DOHH2 (cell line): ENCODE results near the gene GPR65.

Experiments
- H3F3A ChIP-seq: fragments of 200-600 bp; sonication (generic), shearing (Covaris generic); 2 replicates; pipeline ENCODE4 v1.6.0; 2016; ENCODE audit warnings: antibody characterized with exemption, mild to moderate bottlenecking; ENCODE audit not compliant: control insufficient read depth, insufficient read depth
- H3K27ac ChIP-seq: fragments of 200-600 bp; sonication (generic); 2 replicates; pipeline ENCODE4 v1.5.1; 2014; ENCODE audit warnings: low read depth, mild to moderate bottlenecking, low read length, moderate library complexity
- H3K27me3 ChIP-seq: fragments of 200-600 bp; sonication (generic); 2 replicates; pipeline ENCODE4 v1.6.1; 2014; ENCODE audit warnings: mild to moderate bottlenecking, low read length, mixed read lengths; ENCODE audit not compliant: control insufficient read depth
- H3K36me3 ChIP-seq: fragments of 200-600 bp; sonication (generic); 2 replicates; pipeline ENCODE4 v1.6.1; 2014; ENCODE audit warnings: mild to moderate bottlenecking, low read length, moderate library complexity, mixed read lengths; ENCODE audit not compliant: control insufficient read depth
- H3K4me1 ChIP-seq: fragments of 200-600 bp; sonication (generic); 2 replicates; pipeline ENCODE4 v1.6.1; 2014; ENCODE audit warnings: mild to moderate bottlenecking, low read length, mixed read lengths; ENCODE audit not compliant: control insufficient read depth
- H3K4me2 ChIP-seq: fragments of 200-600 bp; sonication (generic); 2 replicates; pipeline ENCODE4 v1.6.0; 2014; ENCODE audit warnings: mild to moderate bottlenecking, low read length, moderate library complexity
- H3K4me3 ChIP-seq: fragments of 200-600 bp; sonication (generic); 2 replicates; pipeline ENCODE4 v1.5.1; 2014; ENCODE audit warnings: mild to moderate bottlenecking, low read length, mixed read lengths
- H3K79me2 ChIP-seq: fragments of 200-600 bp; sonication (generic); 2 replicates; pipeline ENCODE4 v1.6.1; 2014; ENCODE audit warnings: mild to moderate bottlenecking, low read length, mixed read lengths; ENCODE audit not compliant: control insufficient read depth
- H3K9me2 ChIP-seq: fragments of 200-600 bp; sonication (generic); replicated peaks from 2 replicates; pipeline ENCODE4 v1.6.1; 2014; ENCODE audit warnings: mild to moderate bottlenecking, low read length, mixed read lengths; ENCODE audit not compliant: control insufficient read depth
- H3K9me3 ChIP-seq: fragments of 200-600 bp; sonication (generic); 2 replicates; pipeline ENCODE4 v1.6.1; 2014; ENCODE audit warnings: antibody characterized with exemption, low read length, mixed read lengths; ENCODE audit not compliant: control insufficient read depth, insufficient read depth
- H4K20me1 ChIP-seq: fragments of 200-600 bp; sonication (generic); 2 replicates; pipeline ENCODE4 v1.6.0; 2014; ENCODE audit warnings: low read depth, mild to moderate bottlenecking, antibody characterized with exemption, low read length, moderate library complexity; ENCODE audit not compliant: control insufficient read depth, insufficient read depth
- EZH2phosphoT487 ChIP-seq: fragments of 200-600 bp; sonication (generic); IDR thresholded peaks from 2 replicates; pipeline ENCODE4 v1.6.1; 2017; ENCODE audit warnings: borderline replicate concordance, mild to moderate bottlenecking, antibody characterized with exemption, low read length, moderate library complexity, mixed read lengths
- TF ChIP-seq, protein P1 (sequence below): fragments of 200-600 bp; sonication (generic); IDR thresholded peaks from one replicate; pipeline ENCODE4 v1.5.1; 2014; ENCODE audit warnings: antibody characterized with exemption, mild to moderate bottlenecking, low read depth, low read length; ENCODE audit not compliant: poor library complexity, severe bottlenecking

Gene GPR65

DNA sequence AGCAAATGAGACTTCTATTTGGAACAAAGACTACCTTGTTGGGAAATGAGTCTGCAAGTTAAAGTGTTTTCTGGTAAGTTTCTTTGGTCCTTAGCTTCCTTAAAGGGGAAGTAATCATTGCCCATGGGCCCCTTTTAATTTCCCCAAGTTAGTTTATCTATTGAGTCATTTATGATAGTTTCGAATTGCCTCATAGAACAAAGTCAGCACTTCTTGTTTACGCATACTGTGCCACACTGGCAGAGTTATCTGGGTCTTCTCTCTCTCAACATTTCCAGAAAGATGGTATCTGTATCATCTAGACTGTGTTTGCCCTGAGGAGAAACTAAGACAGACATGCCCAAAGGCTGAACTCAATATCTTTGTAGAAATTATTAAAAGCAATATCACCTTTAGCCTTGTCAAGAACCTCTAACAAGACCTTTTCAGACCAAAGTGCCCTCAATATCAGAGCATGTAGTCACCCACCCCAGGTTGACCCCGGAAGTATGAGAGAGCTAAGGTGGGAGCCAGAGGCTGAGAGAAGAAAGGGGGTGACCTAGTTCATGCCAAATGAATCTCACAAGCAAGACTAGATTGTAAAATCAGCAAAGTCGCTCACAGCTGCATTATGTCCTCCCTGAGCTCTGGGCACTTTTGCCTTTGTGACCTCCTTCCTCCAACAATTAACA is 40.0 kb downstream of the GPR65 start:
- H3K27ac ChIP-seq: no peak overlapping the region
- TF ChIP-seq, protein P1, sequence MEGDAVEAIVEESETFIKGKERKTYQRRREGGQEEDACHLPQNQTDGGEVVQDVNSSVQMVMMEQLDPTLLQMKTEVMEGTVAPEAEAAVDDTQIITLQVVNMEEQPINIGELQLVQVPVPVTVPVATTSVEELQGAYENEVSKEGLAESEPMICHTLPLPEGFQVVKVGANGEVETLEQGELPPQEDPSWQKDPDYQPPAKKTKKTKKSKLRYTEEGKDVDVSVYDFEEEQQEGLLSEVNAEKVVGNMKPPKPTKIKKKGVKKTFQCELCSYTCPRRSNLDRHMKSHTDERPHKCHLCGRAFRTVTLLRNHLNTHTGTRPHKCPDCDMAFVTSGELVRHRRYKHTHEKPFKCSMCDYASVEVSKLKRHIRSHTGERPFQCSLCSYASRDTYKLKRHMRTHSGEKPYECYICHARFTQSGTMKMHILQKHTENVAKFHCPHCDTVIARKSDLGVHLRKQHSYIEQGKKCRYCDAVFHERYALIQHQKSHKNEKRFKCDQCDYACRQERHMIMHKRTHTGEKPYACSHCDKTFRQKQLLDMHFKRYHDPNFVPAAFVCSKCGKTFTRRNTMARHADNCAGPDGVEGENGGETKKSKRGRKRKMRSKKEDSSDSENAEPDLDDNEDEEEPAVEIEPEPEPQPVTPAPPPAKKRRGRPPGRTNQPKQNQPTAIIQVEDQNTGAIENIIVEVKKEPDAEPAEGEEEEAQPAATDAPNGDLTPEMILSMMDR: no peak
- TF ChIP-seq EZH2phosphoT487: no peak

DNA sequence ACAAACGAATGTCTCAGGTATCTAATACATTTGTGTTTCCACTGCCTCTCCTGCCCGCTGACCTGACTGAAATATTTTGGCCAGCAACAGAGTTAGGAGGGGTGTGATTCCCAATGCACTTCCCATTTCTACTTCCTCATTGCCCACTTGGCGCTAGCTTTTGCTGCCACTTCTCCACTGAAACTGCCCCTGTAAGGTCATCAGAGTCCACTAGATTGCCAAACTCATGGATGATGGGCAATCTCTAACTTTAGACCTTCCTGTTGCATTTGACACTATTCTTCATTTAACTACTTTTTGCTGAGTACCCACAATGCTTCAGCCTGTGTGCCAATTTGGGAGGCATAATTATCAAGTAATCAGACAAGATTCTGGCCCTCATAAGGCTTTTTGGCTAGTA is 40.8 kb downstream of the GPR65 start:
- no peaks in the 10 kb centered on the region for H3K36me3 ChIP-seq
- TF ChIP-seq, protein P1: no peak
- TF ChIP-seq EZH2phosphoT487: no peak

More for the DNA sequence above, 40.0 kb downstream of the GPR65 start:
- H3K9me3 ChIP-seq: no peaks in the 10 kb centered on the region
- H3K4me2 ChIP-seq: no peak overlapping the region
- H3F3A ChIP-seq: no peaks in the 10 kb centered on the region
- H3K9me2 ChIP-seq: no peaks in the 10 kb centered on the region
- no peaks in the 10 kb centered on the region for H4K20me1 ChIP-seq
- H3K27me3 ChIP-seq: no peaks in the 10 kb centered on the region
- H3K79me2 ChIP-seq: no peaks in the 10 kb centered on the region
- H3K4me1 ChIP-seq: no peaks in the 10 kb centered on the region
- H3K4me3 ChIP-seq: no peak overlapping the region
- no peaks in the 10 kb centered on the region for H3K36me3 ChIP-seq

DNA sequence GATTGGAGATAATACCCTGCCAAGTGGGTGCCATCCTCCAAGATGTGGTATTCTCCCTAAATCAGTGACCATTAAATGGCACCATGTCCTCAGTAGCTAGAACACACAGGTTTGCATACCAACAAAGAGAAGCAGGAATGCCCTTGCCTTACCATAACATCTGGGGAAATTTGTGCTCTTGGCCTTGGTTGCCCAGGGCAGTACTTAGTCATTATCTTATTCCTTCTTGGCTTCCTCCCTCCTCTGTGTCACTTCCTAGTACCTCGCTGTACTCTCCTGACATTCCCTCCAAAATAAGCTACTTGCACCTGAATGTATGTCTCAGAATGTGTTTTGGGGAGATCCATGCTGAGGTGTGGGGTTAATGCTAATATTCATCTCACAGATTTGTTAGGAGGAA is 43.4 kb downstream of the GPR65 start:
- TF ChIP-seq, protein P1: no peak
- TF ChIP-seq EZH2phosphoT487: no peak
- Histone ChIP-seq H3F3A (no peaks in the 10 kb centered on the region), H3K27ac (no peak overlapping the region), H3K9me3 (no peaks in the 10 kb centered on the region), H3K4me1 (no peaks in the 10 kb centered on the region), H3K4me2 (no peak overlapping the region), H3K27me3 (no peaks in the 10 kb centered on the region), H4K20me1 (no peaks in the 10 kb centered on the region), H3K9me2 (no peaks in the 10 kb centered on the region), H3K79me2 (no peaks in the 10 kb centered on the region), H3K36me3 (no peaks in the 10 kb centered on the region), H3K4me3 (no peak overlapping the region)

More for the DNA sequence above, 40.8 kb downstream of the GPR65 start:
- no peak overlapping the region for H3K4me2 ChIP-seq
- H3K79me2 ChIP-seq: no peaks in the 10 kb centered on the region
- no peaks in the 10 kb centered on the region for H3F3A ChIP-seq
- H3K9me2 ChIP-seq: no peaks in the 10 kb centered on the region
- H3K27me3 ChIP-seq: no peaks in the 10 kb centered on the region
- no peak overlapping the region for H3K4me3 ChIP-seq
- no peaks in the 10 kb centered on the region for H3K9me3 ChIP-seq
- no peak overlapping the region for H3K27ac ChIP-seq
- no peaks in the 10 kb centered on the region for H3K4me1 ChIP-seq
- no peaks in the 10 kb centered on the region for H4K20me1 ChIP-seq
